A673 (cell line): ENCODE results near the gene CMBL. TPM values are rescaled to one million over a fixed set of nuclear protein-coding genes. Genes with fewer than 3 reads are reported as not detected.

Experiments
- BruUV-seq: library from RNA; stranded (reverse); fragments of 400-500 nt; replicated peaks from 2 replicates; lab custom pipeline; 2021; lab: Mats Ljungman, UMichigan
- CTCF ChIA-PET: fragments of 300-600 bp; sonication (Branson Sonifier 250); formaldehyde crosslinking; loops from one replicate; lab custom pipeline; 2022; ENCODE audit warnings: antibody characterized with exemption; lab: Charles Lee
- POLR2A ChIA-PET: fragments of 300-600 bp; sonication (Branson Sonifier 250); formaldehyde crosslinking; loops from one replicate; lab custom pipeline; 2022; ENCODE audit warnings: antibody characterized with exemption; ENCODE audit not compliant: low non-redundant PET; lab: Charles Lee
- DNase-seq: peaks from one replicate; pipeline ENCODE4 v3.0.0-alpha.2; 2015; ENCODE audit warnings: low spot score
- H3K27ac ChIP-seq: fragments of 200-600 bp; sonication (generic); 2 replicates; pipeline ENCODE4 v1.5.1; 2016; ENCODE audit warnings: mixed run types, low read depth, mild to moderate bottlenecking, mixed read lengths, antibody characterized with exemption, low read length; ENCODE audit not compliant: poor library complexity, severe bottlenecking
- H3K27me3 ChIP-seq: fragments of 200-600 bp; sonication (generic); replicated peaks from 2 replicates; pipeline ENCODE4 v1.6.1; 2017; ENCODE audit warnings: mixed run types, low read depth, mild to moderate bottlenecking, mixed read lengths, antibody characterized with exemption, low read length; ENCODE audit not compliant: insufficient read depth, poor library complexity
- H3K36me3 ChIP-seq: fragments of 200-600 bp; sonication (generic); 2 replicates; pipeline ENCODE4 v1.6.1; 2016; ENCODE audit warnings: mixed run types, mild to moderate bottlenecking, mixed read lengths, antibody characterized with exemption, low read length; ENCODE audit not compliant: insufficient read depth, poor library complexity, severe bottlenecking
- H3K4me1 ChIP-seq: fragments of 200-600 bp; sonication (generic); 2 replicates; pipeline ENCODE4 v1.6.1; 2017; ENCODE audit warnings: mixed run types, mild to moderate bottlenecking, mixed read lengths, antibody characterized with exemption, low read length; ENCODE audit not compliant: insufficient read depth, poor library complexity, severe bottlenecking
- H3K4me3 ChIP-seq: fragments of 200-600 bp; sonication (generic); 2 replicates; pipeline ENCODE4 v1.5.1; 2016; ENCODE audit warnings: low read depth, mixed run types, mild to moderate bottlenecking, mixed read lengths, low read length; ENCODE audit not compliant: poor library complexity, severe bottlenecking
- H3K9me3 ChIP-seq: fragments of 200-600 bp; sonication (generic); 2 replicates; pipeline ENCODE4 v1.6.1; 2016; ENCODE audit warnings: mixed run types, low read depth, mild to moderate bottlenecking, mixed read lengths, antibody characterized with exemption, low read length; ENCODE audit not compliant: poor library complexity, severe bottlenecking
- CTCF ChIP-seq: fragments of 300-800, 200-600 bp; sonication (generic); conservative IDR thresholded peaks from 2 replicates; pipeline ENCODE4 v1.5.1; 2017; ENCODE audit warnings: low read depth, mild to moderate bottlenecking, antibody characterized with exemption, low read length, moderate library complexity, mixed read lengths
- EZH2 ChIP-seq: fragments of 200-600 bp; sonication (generic); IDR thresholded peaks from 2 replicates; pipeline ENCODE4 v1.6.1; 2017; ENCODE audit warnings: borderline replicate concordance, low read depth, mild to moderate bottlenecking, mixed read lengths, antibody characterized with exemption, low read length; ENCODE audit not compliant: poor library complexity, severe bottlenecking
- intact Hi-C: fragments of 100-400 bp; cut with micrococcal nuclease; formaldehyde crosslinking; loops from one replicate; pipeline ENCODE4 v1.10.0; 2022; ENCODE audit not compliant: unreplicated experiment
- total RNA-seq: library from RNA; stranded (reverse); gene quantifications from 2 replicates; pipeline ENCODE4 v1.2.3, GENCODE V29; 2021

The CMBL gene
- total RNA-seq, 1 experiment from 2014 or later = 17.2 TPM

GRCh38 chr5:10338686-10339057 lies 31.0 kb upstream of the CMBL start:
- no peak overlapping the region for H3K27ac ChIP-seq
- H3K27me3 ChIP-seq = no peaks in the 10 kb centered on the region
- no TSS peak for BruUV-seq
- TF ChIP-seq EZH2 (no peak), CTCF (no peak)
- no peaks in the 10 kb centered on the region for H3K36me3 ChIP-seq
- H3K4me1 ChIP-seq = peaks cover 3% of the 10 kb centered on the region
- intact Hi-C loops = no loop called here
- no peaks in the 10 kb centered on the region for H3K9me3 ChIP-seq
- no peak overlapping the region for H3K4me3 ChIP-seq
- DNase-seq = no peak
- CTCF ChIA-PET = no interaction called here
- POLR2A ChIA-PET = no interaction called here

GRCh38 chr5:10337986-10338385 lies 30.3 kb upstream of the CMBL start:
- intact Hi-C loops = no loop called here
- CTCF ChIA-PET = no interaction called here
- TF ChIP-seq EZH2 (no peak), CTCF (no peak)

GRCh38 chr5:10337107-10337506 lies 29.4 kb upstream of the CMBL start:
- Histone ChIP-seq H3K4me1 (peaks cover 8% of the 10 kb centered on the region), H3K9me3 (no peaks in the 10 kb centered on the region), H3K27ac (no peak overlapping the region), H3K27me3 (no peaks in the 10 kb centered on the region), H3K36me3 (no peaks in the 10 kb centered on the region), H3K4me3 (no peak overlapping the region)
- intact Hi-C loops = no loop called here
- no TSS peak for BruUV-seq
- CTCF ChIA-PET = no interaction called here
- TF ChIP-seq CTCF (no peak), EZH2 (no peak)
- POLR2A ChIA-PET = no interaction called here
- no peak for DNase-seq

More at GRCh38 chr5:10337986-10338385, 30.3 kb upstream of the CMBL start:
- POLR2A ChIA-PET = no interaction called here
- Histone ChIP-seq H3K4me1 (peaks cover 8% of the 10 kb centered on the region), H3K4me3 (no peak overlapping the region), H3K27ac (no peak overlapping the region), H3K36me3 (no peaks in the 10 kb centered on the region), H3K9me3 (no peaks in the 10 kb centered on the region), H3K27me3 (no peaks in the 10 kb centered on the region)
- BruUV-seq = no TSS peak
- no peak for DNase-seq
